ENCODE results near the gene ZRANB2. TPM values are rescaled to one million over a fixed set of nuclear protein-coding genes. Genes with fewer than 3 reads are reported as not detected.

ZRANB2 gene
- total RNA-seq, 2 experiments from 2014 or later = 82.1 to 171 TPM

DNA sequence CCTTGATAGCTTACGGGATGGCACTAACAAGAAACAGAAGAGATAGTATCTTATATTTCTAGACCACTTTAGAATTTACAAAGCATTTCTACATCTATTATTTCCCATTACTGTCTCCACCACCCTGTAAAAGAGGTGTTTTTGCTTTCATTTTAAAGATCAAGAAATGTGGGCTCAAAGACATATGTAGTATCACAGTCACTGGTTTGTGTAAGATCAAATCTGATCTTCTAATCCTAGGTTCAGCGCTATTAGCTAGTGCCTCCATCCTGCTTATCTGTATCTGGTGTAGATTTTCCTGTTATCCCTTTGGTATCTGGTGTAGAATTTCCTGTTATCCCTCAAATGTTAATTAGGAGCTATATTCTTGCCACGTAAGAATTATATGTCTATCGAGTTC, 23.6 kb upstream of the ZRANB2 start:
- Histone ChIP-seq H3K79me2 (ENCODE audit: insufficient read depth, low read depth, low read length) (no peaks in the 10 kb centered on the region), H3K4me3 (ENCODE audit: low read depth, low read length, poor library complexity, severe bottlenecking) (no peak overlapping the region), H4K20me1 (ENCODE audit: insufficient read depth, low read length) (no peaks in the 10 kb centered on the region), H3K9me2 (ENCODE audit: insufficient read depth, low read length) (no peaks in the 10 kb centered on the region), H2AFZ (ENCODE audit: low read length) (no peak overlapping the region), H3K27ac (ENCODE audit: low read depth, low read length, poor library complexity, severe bottlenecking) (no peak overlapping the region), H3K4me1 (ENCODE audit: insufficient read depth, low read length, poor library complexity, severe bottlenecking) (no peaks in the 10 kb centered on the region), H3K36me3 (ENCODE audit: insufficient read depth, low read length) (no peaks in the 10 kb centered on the region), H3K9me3 (ENCODE audit: low read length) (no peaks in the 10 kb centered on the region), H3K4me2 (ENCODE audit: low read length) (no peak overlapping the region)
- intact Hi-C loops (cut with micrococcal nuclease; ENCODE audit: unreplicated experiment) = no loop called here
- DNase-seq (ENCODE audit: low spot score) = no peak
- POLR2A ChIA-PET = interaction anchor here (0.6 to 1.7 kb wide), 3 partner anchors 11 to 23 kb away, joined by 3 to 6 read pairs (median 3); partner anchors contain the start of gene ZRANB2
- TF ChIP-seq EZH2phosphoT487 (IDR thresholded peaks at IDR 0.05; ENCODE audit: borderline replicate concordance, low read depth, low read length) = no peak
- TF ChIP-seq, protein P1, sequence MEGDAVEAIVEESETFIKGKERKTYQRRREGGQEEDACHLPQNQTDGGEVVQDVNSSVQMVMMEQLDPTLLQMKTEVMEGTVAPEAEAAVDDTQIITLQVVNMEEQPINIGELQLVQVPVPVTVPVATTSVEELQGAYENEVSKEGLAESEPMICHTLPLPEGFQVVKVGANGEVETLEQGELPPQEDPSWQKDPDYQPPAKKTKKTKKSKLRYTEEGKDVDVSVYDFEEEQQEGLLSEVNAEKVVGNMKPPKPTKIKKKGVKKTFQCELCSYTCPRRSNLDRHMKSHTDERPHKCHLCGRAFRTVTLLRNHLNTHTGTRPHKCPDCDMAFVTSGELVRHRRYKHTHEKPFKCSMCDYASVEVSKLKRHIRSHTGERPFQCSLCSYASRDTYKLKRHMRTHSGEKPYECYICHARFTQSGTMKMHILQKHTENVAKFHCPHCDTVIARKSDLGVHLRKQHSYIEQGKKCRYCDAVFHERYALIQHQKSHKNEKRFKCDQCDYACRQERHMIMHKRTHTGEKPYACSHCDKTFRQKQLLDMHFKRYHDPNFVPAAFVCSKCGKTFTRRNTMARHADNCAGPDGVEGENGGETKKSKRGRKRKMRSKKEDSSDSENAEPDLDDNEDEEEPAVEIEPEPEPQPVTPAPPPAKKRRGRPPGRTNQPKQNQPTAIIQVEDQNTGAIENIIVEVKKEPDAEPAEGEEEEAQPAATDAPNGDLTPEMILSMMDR (conservative IDR thresholded peaks at IDR 0.05; ENCODE audit: low read length) = no peak
- CTCF ChIA-PET (ENCODE audit: unreplicated experiment) = no interaction called here
- no TSS peak for BruUV-seq (replicated peaks)

DNA sequence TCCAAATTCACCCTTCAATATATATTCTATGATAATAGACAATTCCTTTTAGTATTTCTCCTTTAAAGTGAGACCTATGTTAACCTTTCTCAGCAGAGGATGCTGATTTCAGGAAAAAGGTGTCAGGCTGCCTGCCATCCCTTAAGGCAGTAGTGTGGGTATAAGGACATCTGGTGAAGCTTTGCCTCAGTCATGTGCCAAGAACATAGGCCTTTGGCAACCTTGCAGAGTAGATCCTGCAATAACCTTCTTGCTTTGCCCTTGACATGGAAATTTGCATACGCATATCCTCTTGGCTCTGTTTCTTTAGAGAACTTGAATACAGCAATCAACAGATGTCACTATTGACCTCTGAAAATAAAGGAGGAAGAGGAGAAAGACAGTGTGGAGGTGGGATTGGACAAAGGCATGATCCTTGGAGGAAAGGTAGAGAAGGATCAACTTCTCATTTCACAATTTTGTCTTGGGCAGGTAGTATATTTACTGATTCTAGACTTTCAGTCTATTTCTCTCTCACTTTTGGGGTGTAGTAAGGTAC, 21.1 kb upstream of the ZRANB2 start:
- no peaks in the 10 kb centered on the region for H4K20me1 ChIP-seq (ENCODE audit: insufficient read depth, low read length)
- no peaks in the 10 kb centered on the region for H3K9me3 ChIP-seq (ENCODE audit: low read length)
- no peaks in the 10 kb centered on the region for H3K79me2 ChIP-seq (ENCODE audit: insufficient read depth, low read depth, low read length)
- no peaks in the 10 kb centered on the region for H3K36me3 ChIP-seq (ENCODE audit: insufficient read depth, low read length)
- no peak for TF ChIP-seq EZH2phosphoT487 (IDR thresholded peaks at IDR 0.05; ENCODE audit: borderline replicate concordance, low read depth, low read length)
- TF ChIP-seq, protein P1 (conservative IDR thresholded peaks at IDR 0.05; ENCODE audit: low read length) = no peak
- no peaks in the 10 kb centered on the region for H3K4me1 ChIP-seq (ENCODE audit: insufficient read depth, low read length, poor library complexity, severe bottlenecking)
- no peak overlapping the region for H3K27ac ChIP-seq (ENCODE audit: low read depth, low read length, poor library complexity, severe bottlenecking)
- ChIA-PET POLR2A (no interaction called here), CTCF (ENCODE audit: unreplicated experiment) (no interaction called here)
- intact Hi-C loops (cut with micrococcal nuclease; ENCODE audit: unreplicated experiment) = no loop called here
- no TSS peak for BruUV-seq (replicated peaks)
- no peak overlapping the region for H3K4me3 ChIP-seq (ENCODE audit: low read depth, low read length, poor library complexity, severe bottlenecking)
- H2AFZ ChIP-seq (ENCODE audit: low read length) = no peak overlapping the region
- no peak for DNase-seq (ENCODE audit: low spot score)
- no peaks in the 10 kb centered on the region for H3K9me2 ChIP-seq (ENCODE audit: insufficient read depth, low read length)
- H3K4me2 ChIP-seq (ENCODE audit: low read length) = no peak overlapping the region

DNA sequence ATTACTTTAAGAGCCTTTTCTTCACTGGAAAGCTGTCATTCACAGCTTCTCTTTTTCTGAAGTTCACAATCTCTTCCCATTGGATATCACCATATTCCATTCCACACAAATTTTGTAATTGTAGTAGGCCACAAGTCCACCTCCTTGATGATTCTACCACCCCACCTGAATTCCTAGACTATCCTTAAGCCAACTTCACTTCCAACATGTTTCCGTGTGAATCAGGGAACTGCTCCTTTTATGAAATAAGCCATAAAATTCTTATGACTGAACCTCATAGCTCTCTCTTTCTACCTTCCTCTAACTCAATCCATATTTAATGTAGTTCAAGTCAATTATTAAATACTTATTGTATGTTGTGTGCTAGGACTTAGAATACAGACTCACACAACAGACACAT, 16.6 kb upstream of the ZRANB2 start:
- intact Hi-C loops (cut with micrococcal nuclease; ENCODE audit: unreplicated experiment) = loop anchor here (10.0 kb wide), 1 partner anchor 427 kb away; no protein-coding TSS in a partner anchor
- Histone ChIP-seq H3K36me3 (ENCODE audit: insufficient read depth, low read length) (no peaks in the 10 kb centered on the region), H3K4me2 (ENCODE audit: low read length) (no peak overlapping the region), H4K20me1 (ENCODE audit: insufficient read depth, low read length) (no peaks in the 10 kb centered on the region), H3K4me1 (ENCODE audit: insufficient read depth, low read length, poor library complexity, severe bottlenecking) (no peaks in the 10 kb centered on the region), H3K9me2 (ENCODE audit: insufficient read depth, low read length) (no peaks in the 10 kb centered on the region), H3K79me2 (ENCODE audit: insufficient read depth, low read depth, low read length) (no peaks in the 10 kb centered on the region), H3K27ac (ENCODE audit: low read depth, low read length, poor library complexity, severe bottlenecking) (no peak overlapping the region), H3K4me3 (ENCODE audit: low read depth, low read length, poor library complexity, severe bottlenecking) (no peak overlapping the region), H3K9me3 (ENCODE audit: low read length) (no peaks in the 10 kb centered on the region), H2AFZ (ENCODE audit: low read length) (no peak overlapping the region)
- TF ChIP-seq, protein P1 (conservative IDR thresholded peaks at IDR 0.05; ENCODE audit: low read length) = no peak
- TF ChIP-seq EZH2phosphoT487 (IDR thresholded peaks at IDR 0.05; ENCODE audit: borderline replicate concordance, low read depth, low read length) = no peak
- POLR2A ChIA-PET = no interaction called here
- BruUV-seq (replicated peaks) = no TSS peak
- CTCF ChIA-PET (ENCODE audit: unreplicated experiment) = no interaction called here
- no peak for DNase-seq (ENCODE audit: low spot score)
